ENCODE data around the gene CDA.

Gene CDA

DNA sequence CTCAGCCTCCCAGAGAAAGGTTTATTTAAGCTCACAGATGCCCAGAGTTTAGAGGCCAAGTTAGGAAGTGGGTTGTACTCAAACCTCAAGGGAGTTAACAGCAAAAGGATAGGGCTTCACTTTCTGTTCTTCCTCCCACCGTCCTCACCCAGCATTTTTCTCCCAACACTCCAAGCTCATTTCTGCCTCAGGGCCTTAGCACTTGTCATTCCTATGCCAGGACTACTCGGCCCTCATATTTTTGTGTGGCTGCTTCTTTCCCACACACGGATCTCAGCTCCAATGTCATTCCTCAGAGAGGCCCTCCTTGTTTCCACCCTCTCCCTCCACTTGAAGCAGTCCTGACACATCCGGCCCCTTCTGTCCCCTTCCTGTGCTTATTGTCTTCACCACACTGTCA lies 23.7 kb upstream of the CDA start:
- Histone ChIP-seq H2AFZ (ENCODE audit: low read length, unreplicated experiment) (no peak overlapping the region), H3K36me3 (ENCODE audit: insufficient read depth, low read length) (no peaks in the 10 kb centered on the region), H3K27me3 (ENCODE audit: insufficient read depth, low read length) (peaks cover 33% of the 10 kb centered on the region), H3K4me1 (ENCODE audit: control insufficient read depth, insufficient read depth, low read length, unreplicated experiment) (no peaks in the 10 kb centered on the region), H3K27ac (ENCODE audit: low read depth, low read length) (no peak overlapping the region), H3K4me3 (ENCODE audit: low read depth, low read length) (no peak overlapping the region), H3K79me2 (ENCODE audit: control insufficient read depth, insufficient read depth, low read length, unreplicated experiment) (no peaks in the 10 kb centered on the region)

- Histone ChIP-seq H3K27me3 (ENCODE audit: insufficient read depth, low read length) (peaks cover 17% of the 10 kb centered on the region), H2AFZ (ENCODE audit: low read length, unreplicated experiment) (no peak overlapping the region), H3K79me2 (ENCODE audit: control insufficient read depth, insufficient read depth, low read length, unreplicated experiment) (no peaks in the 10 kb centered on the region), H3K4me3 (ENCODE audit: low read depth, low read length) (no peak overlapping the region), H3K27ac (ENCODE audit: low read depth, low read length) (no peak overlapping the region), H3K36me3 (ENCODE audit: insufficient read depth, low read length) (no peaks in the 10 kb centered on the region), H3K4me1 (ENCODE audit: control insufficient read depth, insufficient read depth, low read length, unreplicated experiment) (no peaks in the 10 kb centered on the region)
Observed at GRCh38 chr1:20569523-20570098, 19.3 kb upstream of the CDA start.

DNA sequence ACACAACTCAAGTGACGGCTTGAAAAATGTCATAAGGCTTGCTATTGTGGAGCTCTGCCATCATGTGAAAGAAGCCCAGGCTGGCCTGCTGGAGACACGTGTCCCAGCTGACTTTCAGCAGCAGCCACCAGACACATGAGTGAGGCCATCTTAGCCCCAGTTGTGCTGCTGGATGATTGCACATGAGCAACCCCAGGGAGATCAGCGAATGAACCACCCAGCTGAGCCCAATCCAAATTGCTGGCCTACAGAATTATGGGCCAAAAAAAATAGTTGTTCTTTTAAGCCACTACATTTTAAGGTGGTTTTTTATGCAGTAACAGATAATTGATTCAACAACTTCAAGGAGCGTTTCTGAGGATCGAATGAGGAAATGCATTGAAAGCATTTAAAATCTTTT lies 17.5 kb upstream of the CDA start:
- Histone ChIP-seq H3K4me1 (ENCODE audit: control insufficient read depth, insufficient read depth, low read length, unreplicated experiment) (peaks cover 8% of the 10 kb centered on the region), H3K27ac (ENCODE audit: low read depth, low read length) (no peak overlapping the region), H3K79me2 (ENCODE audit: control insufficient read depth, insufficient read depth, low read length, unreplicated experiment) (no peaks in the 10 kb centered on the region), H3K36me3 (ENCODE audit: insufficient read depth, low read length) (no peaks in the 10 kb centered on the region), H3K4me3 (ENCODE audit: low read depth, low read length) (no peak overlapping the region), H2AFZ (ENCODE audit: low read length, unreplicated experiment) (no peak overlapping the region), H3K27me3 (ENCODE audit: insufficient read depth, low read length) (peaks cover 15% of the 10 kb centered on the region)

- H3K79me2 ChIP-seq (ENCODE audit: control insufficient read depth, insufficient read depth, low read length, unreplicated experiment), result no peaks in the 10 kb centered on the region
- no peak overlapping the region for H2AFZ ChIP-seq (ENCODE audit: low read length, unreplicated experiment)
- H3K4me1 ChIP-seq (ENCODE audit: control insufficient read depth, insufficient read depth, low read length, unreplicated experiment), result peaks cover 17% of the 10 kb centered on the region
- H3K36me3 ChIP-seq (ENCODE audit: insufficient read depth, low read length), result no peaks in the 10 kb centered on the region
- H3K27ac ChIP-seq (ENCODE audit: low read depth, low read length), result no peak overlapping the region
- peaks cover 13% of the 10 kb centered on the region for H3K27me3 ChIP-seq (ENCODE audit: insufficient read depth, low read length)
- H3K4me3 ChIP-seq (ENCODE audit: low read depth, low read length), result no peak overlapping the region
Observed at GRCh38 chr1:20573987-20574386, 14.9 kb upstream of the CDA start.

DNA sequence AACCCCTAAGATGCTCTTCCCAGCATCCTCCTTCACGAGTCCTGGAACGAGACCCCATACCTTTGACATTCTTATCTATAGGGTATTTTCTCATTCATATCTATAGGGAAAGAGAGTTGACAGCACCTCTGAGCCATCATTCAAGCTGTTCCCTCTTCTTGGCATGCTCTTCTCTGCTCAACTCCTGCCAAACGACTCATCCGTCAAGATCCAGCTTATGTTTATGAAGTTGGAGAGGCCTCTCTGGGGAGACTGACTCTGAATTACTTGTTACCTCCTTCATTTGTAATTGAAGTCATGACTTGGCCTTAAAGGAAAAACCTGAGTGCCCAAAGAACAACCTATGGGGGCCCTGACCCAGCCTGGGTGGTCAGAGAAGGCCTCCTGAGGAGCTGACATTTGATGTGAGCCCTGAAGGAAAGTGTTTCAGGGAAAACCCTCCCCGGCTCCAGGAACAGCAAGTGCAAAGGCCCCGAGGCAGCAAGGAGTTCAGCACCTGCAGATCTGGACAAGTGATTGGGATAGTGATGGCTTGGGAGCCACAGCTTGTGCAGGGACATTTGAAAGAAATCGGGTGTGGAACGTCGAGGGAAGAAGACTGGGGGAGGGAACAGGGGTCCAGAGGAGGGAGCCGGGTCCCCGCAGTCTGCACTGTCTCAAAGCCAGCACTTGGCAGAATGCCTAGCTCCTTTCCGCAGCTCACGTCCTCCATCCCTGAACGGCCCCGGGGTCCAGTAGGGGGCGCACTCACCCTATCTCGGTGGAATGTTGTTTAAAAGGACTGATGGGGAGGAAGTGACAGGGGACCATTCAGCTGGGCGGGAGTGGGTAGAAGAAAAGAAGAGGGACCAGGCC lies 14.0 kb upstream of the CDA start:
- no peak overlapping the region for H2AFZ ChIP-seq (ENCODE audit: low read length, unreplicated experiment)
- H3K27me3 ChIP-seq (ENCODE audit: insufficient read depth, low read length), result peaks cover 4% of the 10 kb centered on the region
- no peak overlapping the region for H3K27ac ChIP-seq (ENCODE audit: low read depth, low read length)
- H3K79me2 ChIP-seq (ENCODE audit: control insufficient read depth, insufficient read depth, low read length, unreplicated experiment), result no peaks in the 10 kb centered on the region
- peaks cover 19% of the 10 kb centered on the region for H3K4me1 ChIP-seq (ENCODE audit: control insufficient read depth, insufficient read depth, low read length, unreplicated experiment)
- no peak overlapping the region for H3K4me3 ChIP-seq (ENCODE audit: low read depth, low read length)
- H3K36me3 ChIP-seq (ENCODE audit: insufficient read depth, low read length), result no peaks in the 10 kb centered on the region

DNA sequence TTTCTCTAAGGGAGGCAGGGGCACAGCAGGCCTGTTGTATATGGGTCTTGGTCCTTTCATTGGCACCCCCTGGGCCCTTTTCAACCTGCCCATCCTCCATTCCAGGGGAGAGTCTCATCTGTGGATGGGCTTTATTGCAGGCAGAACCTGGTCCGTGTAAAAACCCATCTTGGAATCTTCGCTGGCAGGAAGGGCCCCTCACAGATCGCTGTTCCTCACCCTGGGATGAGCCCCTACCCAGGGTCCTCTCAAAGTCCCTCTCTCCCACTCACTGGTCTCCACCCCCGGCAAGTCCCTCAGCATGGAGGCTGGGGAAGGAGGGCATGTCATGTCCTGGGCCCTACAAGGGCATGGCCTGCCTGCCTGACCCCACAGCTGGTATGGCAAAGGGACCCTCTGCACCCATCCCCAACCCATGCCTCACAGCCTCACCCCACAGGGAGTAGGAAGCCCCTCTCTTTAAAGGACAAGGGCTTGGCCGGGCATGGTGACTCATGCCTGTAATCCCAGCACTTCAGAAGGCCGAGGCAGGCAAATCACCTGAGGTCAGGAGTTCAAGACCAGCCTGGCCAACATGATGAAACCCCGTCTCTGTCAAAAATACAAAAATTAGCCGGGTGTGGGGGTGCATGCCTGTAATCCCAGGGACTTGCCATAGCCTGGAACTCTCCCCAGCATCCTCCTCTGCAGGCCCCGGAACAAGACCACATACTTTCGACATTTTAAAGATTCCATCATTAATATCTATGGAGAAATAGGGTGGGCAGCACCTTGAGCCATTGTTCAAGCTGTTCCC lies 13.2 kb upstream of the CDA start:
- Histone ChIP-seq H3K27me3 (ENCODE audit: insufficient read depth, low read length) (peaks cover 2% of the 10 kb centered on the region), H3K36me3 (ENCODE audit: insufficient read depth, low read length) (no peaks in the 10 kb centered on the region), H3K4me1 (ENCODE audit: control insufficient read depth, insufficient read depth, low read length, unreplicated experiment) (peaks cover 19% of the 10 kb centered on the region), H3K79me2 (ENCODE audit: control insufficient read depth, insufficient read depth, low read length, unreplicated experiment) (no peaks in the 10 kb centered on the region), H3K27ac (ENCODE audit: low read depth, low read length) (no peak overlapping the region), H2AFZ (ENCODE audit: low read length, unreplicated experiment) (no peak overlapping the region), H3K4me3 (ENCODE audit: low read depth, low read length) (no peak overlapping the region)

- peaks cover 19% of the 10 kb centered on the region for H3K4me1 ChIP-seq (ENCODE audit: control insufficient read depth, insufficient read depth, low read length, unreplicated experiment)
- H3K36me3 ChIP-seq (ENCODE audit: insufficient read depth, low read length), result no peaks in the 10 kb centered on the region
Observed at GRCh38 chr1:20578062-20578461, 10.8 kb upstream of the CDA start.

DNA sequence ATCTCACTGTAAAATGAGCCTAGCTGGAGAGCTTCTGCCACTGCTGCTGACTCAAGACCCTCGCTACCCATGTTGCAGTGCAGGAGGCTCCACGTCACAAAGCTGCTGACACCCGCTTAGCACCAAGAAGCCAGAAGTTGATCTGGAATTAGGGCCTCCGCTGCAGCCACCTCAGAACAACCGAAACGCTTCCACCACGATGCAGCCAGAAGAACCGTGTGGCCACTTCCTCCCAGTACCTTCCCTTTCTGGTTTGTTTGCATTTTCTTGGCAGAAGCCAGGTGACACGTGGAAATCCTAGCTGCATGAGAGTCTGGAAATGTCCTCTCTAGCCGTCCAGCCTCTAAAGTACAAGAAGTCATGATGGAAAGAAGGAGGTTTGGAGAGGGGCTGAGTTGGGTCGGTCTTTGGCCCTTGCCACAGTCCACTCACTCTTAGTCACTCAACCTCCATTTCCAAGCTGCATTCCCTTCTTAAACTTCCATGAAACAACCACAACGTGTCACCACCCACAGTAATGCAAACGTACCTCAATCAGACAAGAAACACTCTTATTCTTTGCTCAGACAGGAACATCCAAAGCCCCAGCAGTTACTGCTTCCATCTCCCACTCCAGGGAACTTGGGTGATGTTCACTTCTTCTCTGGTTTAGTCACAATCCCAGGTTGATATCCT lies 10.0 kb upstream of the CDA start:
- H2AFZ ChIP-seq (ENCODE audit: low read length, unreplicated experiment), result peak overlapping the region; percentile 22
- H3K79me2 ChIP-seq (ENCODE audit: control insufficient read depth, insufficient read depth, low read length, unreplicated experiment), result no peaks in the 10 kb centered on the region
- H3K27ac ChIP-seq (ENCODE audit: low read depth, low read length), result no peak overlapping the region
- H3K27me3 ChIP-seq (ENCODE audit: insufficient read depth, low read length), result no peaks in the 10 kb centered on the region; the same call in 1 of the 2 replicates
- H3K4me1 ChIP-seq (ENCODE audit: control insufficient read depth, insufficient read depth, low read length, unreplicated experiment), result peaks cover 19% of the 10 kb centered on the region
- H3K4me3 ChIP-seq (ENCODE audit: low read depth, low read length), result no peak overlapping the region
- H3K36me3 ChIP-seq (ENCODE audit: insufficient read depth, low read length), result no peaks in the 10 kb centered on the region

More at GRCh38 chr1:20578062-20578461, 10.8 kb upstream of the CDA start:
- H3K79me2 ChIP-seq (ENCODE audit: control insufficient read depth, insufficient read depth, low read length, unreplicated experiment), result no peaks in the 10 kb centered on the region
- no peak overlapping the region for H2AFZ ChIP-seq (ENCODE audit: low read length, unreplicated experiment)
- H3K27ac ChIP-seq (ENCODE audit: low read depth, low read length), result no peak overlapping the region
- no peak overlapping the region for H3K4me3 ChIP-seq (ENCODE audit: low read depth, low read length)
- H3K27me3 ChIP-seq (ENCODE audit: insufficient read depth, low read length), result no peaks in the 10 kb centered on the region; the same call in 1 of the 2 replicates

DNA sequence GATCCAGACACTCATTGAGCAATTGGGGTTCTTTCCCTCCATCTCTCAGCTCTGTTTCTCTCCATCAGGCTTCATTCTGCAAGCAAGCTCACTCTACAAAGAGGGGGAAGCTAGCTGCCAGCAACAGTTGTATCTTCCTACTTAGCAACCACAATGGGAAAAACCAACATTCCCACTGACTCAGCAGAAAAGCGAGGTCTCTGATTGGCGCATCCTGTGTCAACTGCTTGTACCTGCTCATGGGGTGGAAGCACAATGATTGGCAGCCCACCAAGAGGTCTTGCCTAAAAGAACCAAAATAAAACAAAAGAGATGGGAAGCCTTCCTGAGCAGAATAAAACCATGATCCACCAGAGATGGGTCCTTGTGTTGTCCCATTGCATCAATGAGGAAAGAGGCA lies 4.0 kb upstream of the CDA start:
- no peaks in the 10 kb centered on the region for H3K79me2 ChIP-seq (ENCODE audit: control insufficient read depth, insufficient read depth, low read length, unreplicated experiment)
- no peak overlapping the region for H3K27ac ChIP-seq (ENCODE audit: low read depth, low read length)
- H3K4me1 ChIP-seq (ENCODE audit: control insufficient read depth, insufficient read depth, low read length, unreplicated experiment), result peaks cover 6% of the 10 kb centered on the region
- no peak overlapping the region for H2AFZ ChIP-seq (ENCODE audit: low read length, unreplicated experiment)
- H3K36me3 ChIP-seq (ENCODE audit: insufficient read depth, low read length), result no peaks in the 10 kb centered on the region
- no peak overlapping the region for H3K4me3 ChIP-seq (ENCODE audit: low read depth, low read length)
- H3K27me3 ChIP-seq (ENCODE audit: insufficient read depth, low read length), result no peaks in the 10 kb centered on the region

- Histone ChIP-seq H3K4me3 (ENCODE audit: low read depth, low read length) (no peak overlapping the region), H3K4me1 (ENCODE audit: control insufficient read depth, insufficient read depth, low read length, unreplicated experiment) (peaks cover 15% of the 10 kb centered on the region), H3K79me2 (ENCODE audit: control insufficient read depth, insufficient read depth, low read length, unreplicated experiment) (no peaks in the 10 kb centered on the region), H3K27ac (ENCODE audit: low read depth, low read length) (no peak overlapping the region), H2AFZ (ENCODE audit: low read length, unreplicated experiment) (no peak overlapping the region), H3K27me3 (ENCODE audit: insufficient read depth, low read length) (no peaks in the 10 kb centered on the region), H3K36me3 (ENCODE audit: insufficient read depth, low read length) (no peaks in the 10 kb centered on the region)
Observed at GRCh38 chr1:20586953-20587660, 1.8 kb upstream of the CDA start.
